RWPE2 (cell line): ENCODE results near the gene TTC21A.

Experiments
- ATAC-seq: fragments of 200-7000 bp; cut with Tn5 transposase; 3 replicates; pipeline ENCODE4 v1.9.1; 2021; ENCODE audit warnings: low read depth
- DNase-seq: peaks from one replicate; pipeline ENCODE4 v3.0.0-alpha.2; 2020; ENCODE audit warnings: low spot score
- H3K27ac ChIP-seq: fragments of 450-650 bp; 2 replicates; pipeline ENCODE4 v1.5.1; 2017; ENCODE audit warnings: mild to moderate bottlenecking; ENCODE audit not compliant: poor library complexity, severe bottlenecking
- H3K27me3 ChIP-seq: fragments of 250-450 bp; sonication (Bioruptor Pico); 2 replicates; pipeline ENCODE4 v1.5.1; 2021; ENCODE audit warnings: mild to moderate bottlenecking, moderate library complexity; ENCODE audit not compliant: insufficient read depth, poor library complexity, severe bottlenecking
- H3K36me3 ChIP-seq: fragments of 250-450 bp; sonication (Bioruptor Pico); 2 replicates; pipeline ENCODE4 v1.5.1; 2020; ENCODE audit warnings: low read depth, mild to moderate bottlenecking, moderate library complexity
- H3K4me1 ChIP-seq: fragments of 250-450 bp; sonication (Bioruptor Pico); 2 replicates; pipeline ENCODE4 v1.5.1; 2021; ENCODE audit warnings: mild to moderate bottlenecking, moderate library complexity; ENCODE audit not compliant: insufficient read depth, poor library complexity, severe bottlenecking
- H3K4me3 ChIP-seq: fragments of 250-450 bp; sonication (Bioruptor Pico); 2 replicates; pipeline ENCODE4 v1.5.1; 2021; ENCODE audit warnings: mild to moderate bottlenecking, moderate library complexity; ENCODE audit not compliant: severe bottlenecking
- H3K9me3 ChIP-seq: fragments of 250-450 bp; sonication (Bioruptor Pico); 2 replicates; pipeline ENCODE4 v1.5.1; 2021; ENCODE audit warnings: mild to moderate bottlenecking, moderate library complexity; ENCODE audit not compliant: severe bottlenecking
- CTCF ChIP-seq: fragments of 450-650 bp; IDR thresholded peaks from one replicate; pipeline ENCODE4 v1.5.1; 2017; ENCODE audit warnings: mild to moderate bottlenecking, moderate library complexity; ENCODE audit not compliant: poor library complexity, severe bottlenecking

TTC21A gene

DNA sequence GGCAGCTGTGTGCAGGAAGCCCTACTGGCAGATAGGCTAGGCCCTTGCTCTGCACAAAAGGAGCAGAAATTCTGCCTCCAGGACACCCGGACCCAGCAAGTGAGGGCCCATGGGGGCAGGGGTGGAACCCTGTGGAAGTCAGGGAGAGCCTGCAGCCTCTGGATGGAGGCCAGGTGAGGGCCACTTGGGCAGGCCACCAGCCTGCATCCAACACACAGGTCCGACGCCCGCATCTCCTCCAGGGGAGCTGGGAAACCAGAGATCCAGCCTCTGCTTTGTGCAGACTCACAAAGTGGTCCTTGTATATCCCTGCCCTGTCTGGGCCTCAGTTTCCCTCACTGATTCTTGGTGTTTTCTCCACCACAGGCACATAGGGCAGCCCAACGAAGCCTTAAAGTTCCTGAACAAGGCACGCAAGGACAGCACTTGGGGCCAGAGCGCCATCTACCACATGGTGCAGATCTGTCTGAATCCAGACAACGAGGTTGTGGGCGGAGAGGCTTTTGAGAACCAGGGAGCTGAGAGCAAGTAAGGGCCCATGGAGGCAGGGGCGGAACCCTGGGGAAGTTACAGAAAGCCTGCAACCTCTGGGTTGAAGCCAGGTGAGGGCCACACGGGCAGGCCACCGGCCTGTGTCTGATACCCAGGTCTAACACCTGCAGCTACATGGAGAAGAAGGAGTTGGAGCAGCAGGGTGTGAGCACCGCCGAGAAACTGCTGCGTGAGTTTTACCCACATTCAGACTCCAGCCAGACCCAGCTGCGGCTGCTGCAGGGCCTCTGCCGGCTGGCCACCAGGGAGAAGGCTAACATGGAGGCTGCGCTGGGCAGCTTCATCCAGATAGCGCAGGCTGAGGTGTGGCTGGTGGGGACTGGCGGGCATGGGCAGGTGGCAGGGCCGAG is 29.3 kb downstream of the TTC21A start:
- ATAC-seq: no peak
- H3K36me3 ChIP-seq: peaks cover under 1% of the 10 kb centered on the region; the same call in 1 of the 2 replicates

GRCh38 chr3:39137435-39137936 is 30.0 kb downstream of the TTC21A start:
- H3K27ac ChIP-seq: no peak overlapping the region
- H3K36me3 ChIP-seq: peaks cover 8% of the 10 kb centered on the region
- TF ChIP-seq CTCF: no peak
- H3K27me3 ChIP-seq: no peaks in the 10 kb centered on the region
- ATAC-seq (no peak), DNase-seq (no peak)
- peaks cover 25% of the 10 kb centered on the region for H3K4me1 ChIP-seq
- no peaks in the 10 kb centered on the region for H3K9me3 ChIP-seq
- no peak overlapping the region for H3K4me3 ChIP-seq

More for the DNA sequence above, 29.3 kb downstream of the TTC21A start:
- Histone ChIP-seq H3K9me3 (no peaks in the 10 kb centered on the region), H3K4me1 (peaks cover 18% of the 10 kb centered on the region), H3K4me3 (no peak overlapping the region), H3K27ac (no peak overlapping the region), H3K27me3 (no peaks in the 10 kb centered on the region)
- DNase-seq: peak; percentile 49
- TF ChIP-seq CTCF: no peak

DNA sequence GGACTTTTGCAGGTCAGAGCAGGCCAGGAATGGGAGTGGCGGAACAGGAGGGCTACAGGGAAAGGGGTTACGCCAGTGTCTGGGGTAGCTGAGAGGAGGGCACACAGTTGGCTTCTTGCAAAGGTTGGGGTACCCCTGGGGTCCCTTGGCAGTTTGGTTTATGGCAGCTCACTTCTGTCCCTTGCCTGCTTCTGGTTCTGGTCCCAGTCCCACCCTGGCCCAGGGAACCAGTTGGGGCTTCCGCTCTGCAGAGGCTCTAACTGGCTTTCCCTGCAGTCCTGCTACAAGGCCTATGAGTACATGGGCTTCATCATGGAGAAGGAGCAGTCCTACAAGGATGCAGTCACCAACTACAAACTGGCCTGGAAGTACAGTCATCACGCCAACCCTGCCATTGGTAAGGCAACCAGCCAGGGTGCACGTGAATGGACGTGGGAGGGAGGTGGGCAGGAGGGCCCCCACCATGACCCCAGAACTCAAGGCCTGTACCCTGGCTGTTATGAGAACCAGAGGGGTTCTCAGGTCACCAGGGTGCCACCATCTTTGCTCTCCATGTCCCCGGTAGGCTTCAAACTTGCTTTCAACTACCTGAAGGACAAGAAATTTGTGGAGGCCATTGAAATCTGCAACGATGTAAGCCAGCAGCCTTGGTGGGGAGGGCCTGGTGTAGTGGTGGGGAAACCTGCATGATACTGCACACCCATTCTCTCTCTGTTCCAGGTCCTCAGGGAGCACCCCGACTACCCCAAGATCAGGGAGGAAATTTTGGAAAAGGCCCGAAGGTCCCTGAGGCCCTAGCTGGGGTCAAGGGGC is 30.7 kb downstream of the TTC21A start:
- ATAC-seq (no peak), DNase-seq (no peak)
- Histone ChIP-seq H3K9me3 (no peaks in the 10 kb centered on the region), H3K4me3 (no peak overlapping the region), H3K27me3 (no peaks in the 10 kb centered on the region), H3K4me1 (peaks cover 28% of the 10 kb centered on the region), H3K27ac (no peak overlapping the region), H3K36me3 (peaks cover 15% of the 10 kb centered on the region)
- TF ChIP-seq CTCF: no peak

DNA sequence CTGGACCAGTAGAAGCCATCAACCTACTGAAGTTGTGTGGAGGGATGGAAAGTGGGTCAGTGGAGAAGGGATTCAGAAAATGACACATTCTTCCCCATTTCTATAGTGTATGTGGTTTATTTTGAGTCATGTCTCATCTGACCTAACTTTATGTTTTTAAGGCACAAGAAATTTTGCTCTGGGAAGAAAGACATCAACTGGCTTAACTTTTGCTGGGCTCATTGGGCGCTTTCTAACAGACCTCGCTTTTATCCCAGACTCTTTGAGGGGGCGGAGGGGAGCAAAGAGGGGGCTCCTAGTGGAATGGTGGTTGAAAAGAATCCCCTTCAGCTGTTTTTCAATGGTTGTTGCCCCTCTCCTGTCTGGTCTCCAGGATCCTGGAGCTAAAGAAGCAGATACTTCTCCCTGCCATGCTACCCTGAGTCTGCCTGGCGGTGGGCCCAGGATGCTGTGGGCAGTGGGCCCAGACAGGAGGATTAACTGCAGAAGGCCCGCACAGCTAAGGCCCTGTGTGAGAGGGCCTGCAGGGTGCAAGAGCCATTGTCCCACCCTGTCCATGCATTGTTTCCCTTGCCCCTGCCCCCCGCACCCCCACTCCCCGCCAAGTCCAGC is 31.4 kb downstream of the TTC21A start:
- Histone ChIP-seq H3K4me1 (peaks cover 28% of the 10 kb centered on the region), H3K9me3 (no peaks in the 10 kb centered on the region), H3K27ac (peak overlapping the region; percentile 93), H3K36me3 (peaks cover 22% of the 10 kb centered on the region), H3K27me3 (no peaks in the 10 kb centered on the region), H3K4me3 (no peak overlapping the region)
- no peak for TF ChIP-seq CTCF
- no peak for ATAC-seq
- no peak for DNase-seq
